H1 (cell line): Measurements from ENCODE around the gene RUVBL1. TPM values are rescaled to one million over a fixed set of nuclear protein-coding genes. Genes with fewer than 3 reads are reported as not detected.

Experiments
- GABPA ChIP-seq: IDR thresholded peaks from 2 replicates; pipeline ENCODE4 v1.6.1; 2011; ENCODE audit warnings: mild to moderate bottlenecking, low read length, moderate library complexity, borderline replicate concordance; ENCODE audit not compliant: insufficient read depth
- JUND ChIP-seq: IDR thresholded peaks from 2 replicates; pipeline ENCODE4 v1.6.1; 2011; ENCODE audit warnings: mild to moderate bottlenecking, improper control_type of control experiment, low read length
- MAFK ChIP-seq: IDR thresholded peaks from 2 replicates; pipeline ENCODE4 v1.6.1; 2012; ENCODE audit warnings: low read depth, mild to moderate bottlenecking, improper control_type of control experiment, low read length
- SIN3A ChIP-seq, 2 experiments: IDR thresholded peaks in 1 of 2; conservative IDR thresholded peaks in 1 of 2; 2 replicates each; pipeline ENCODE4 v1.6.1; 2011 to 2012; ENCODE audit warnings: low read length in 2 of 2, improper control_type of control experiment in 1 of 2, low read depth in 1 of 2, mild to moderate bottlenecking in 1 of 2
- polyA plus RNA-seq, 7 experiments: library from polyadenylated mRNA; depleted of rRNA in 3 of 7; stranded (reverse) in 5 of 7; unstranded in 2 of 7; fragments of >200 nt in 5 of 7; fragments of 200-250 nt in 2 of 7; gene quantifications; 1 replicate in 5 of 7; 2 replicates in 1 of 7; 4 replicates in 1 of 7; pipeline versions ENCODE4 v1.2.1 to v1.2.3, GENCODE V29; 2011 to 2013; ENCODE audit warnings: missing spikeins in 2 of 7, mixed read lengths in 2 of 7
- total RNA-seq: library from RNA; stranded (reverse); fragmentation: NEBNext Ultra II Directional; extraction: Animal tissue kit (Norgen Biotek cat#: 25700); gene quantifications from 2 replicates; pipeline ENCODE4 v1.2.1, GENCODE V29; 2021
- TF ChIP-seq, protein P1 (sequence below): IDR thresholded peaks from 2 replicates; pipeline ENCODE4 v1.6.1; 2012; ENCODE audit warnings: low read length, inconsistent platforms
- TF ChIP-seq, protein P2 (sequence below): IDR thresholded peaks from 2 replicates; pipeline ENCODE4 v1.6.1; 2012; ENCODE audit warnings: inconsistent platforms

Gene RUVBL1
- total and polyA plus RNA-seq, 2 of the 8 experiments (the other 6 are each of a cell fraction or from before 2014, with no cell fraction given) = 112 to 135 TPM

DNA sequence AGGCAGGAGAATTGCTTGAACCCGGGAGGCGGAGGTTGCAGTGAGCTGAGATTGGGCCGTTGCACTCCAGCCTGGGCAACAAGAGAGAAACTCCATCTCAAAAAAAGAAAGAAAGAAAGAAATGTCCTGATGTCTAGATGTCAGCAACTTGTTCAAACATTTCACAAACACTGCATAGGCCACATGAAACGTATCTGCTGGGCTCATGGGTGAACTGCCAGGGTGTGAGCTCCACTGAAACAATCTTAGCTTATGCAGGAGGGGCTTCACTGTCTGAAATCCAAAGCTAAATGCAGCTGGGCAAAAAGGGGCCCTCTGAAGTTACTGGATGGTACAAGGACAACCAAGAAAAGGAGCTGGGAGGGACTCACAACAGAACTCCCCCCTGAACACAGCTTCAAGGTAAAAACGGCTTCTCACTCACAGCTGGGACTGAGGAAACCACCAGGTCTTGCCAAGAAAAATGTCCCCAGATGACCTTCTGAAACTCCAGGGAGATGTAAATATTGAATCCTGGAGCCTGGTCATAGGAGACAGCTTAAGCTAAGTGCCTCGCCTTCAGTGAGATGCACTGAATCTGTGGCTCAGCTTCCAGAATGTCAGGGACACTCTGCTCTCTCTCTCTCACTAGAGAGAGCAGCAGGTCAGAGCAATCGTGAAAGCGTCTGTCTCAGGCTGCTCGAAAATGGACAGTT, 39.5 kb downstream of the RUVBL1 start (continued):
- TF ChIP-seq, protein P1, sequence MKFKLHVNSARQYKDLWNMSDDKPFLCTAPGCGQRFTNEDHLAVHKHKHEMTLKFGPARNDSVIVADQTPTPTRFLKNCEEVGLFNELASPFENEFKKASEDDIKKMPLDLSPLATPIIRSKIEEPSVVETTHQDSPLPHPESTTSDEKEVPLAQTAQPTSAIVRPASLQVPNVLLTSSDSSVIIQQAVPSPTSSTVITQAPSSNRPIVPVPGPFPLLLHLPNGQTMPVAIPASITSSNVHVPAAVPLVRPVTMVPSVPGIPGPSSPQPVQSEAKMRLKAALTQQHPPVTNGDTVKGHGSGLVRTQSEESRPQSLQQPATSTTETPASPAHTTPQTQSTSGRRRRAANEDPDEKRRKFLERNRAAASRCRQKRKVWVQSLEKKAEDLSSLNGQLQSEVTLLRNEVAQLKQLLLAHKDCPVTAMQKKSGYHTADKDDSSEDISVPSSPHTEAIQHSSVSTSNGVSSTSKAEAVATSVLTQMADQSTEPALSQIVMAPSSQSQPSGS = no peak
- TF ChIP-seq, protein P2, sequence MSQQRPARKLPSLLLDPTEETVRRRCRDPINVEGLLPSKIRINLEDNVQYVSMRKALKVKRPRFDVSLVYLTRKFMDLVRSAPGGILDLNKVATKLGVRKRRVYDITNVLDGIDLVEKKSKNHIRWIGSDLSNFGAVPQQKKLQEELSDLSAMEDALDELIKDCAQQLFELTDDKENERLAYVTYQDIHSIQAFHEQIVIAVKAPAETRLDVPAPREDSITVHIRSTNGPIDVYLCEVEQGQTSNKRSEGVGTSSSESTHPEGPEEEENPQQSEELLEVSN = no peak
- TF ChIP-seq MAFK = no peak
- TF ChIP-seq JUND = no peak
- TF ChIP-seq SIN3A (conservative IDR thresholded peaks at IDR 0.05 in 1 of 2, IDR thresholded peaks at IDR 0.05 in 1 of 2; ENCODE audit: low read depth in 1 of 2, low read length in 2 of 2) = no peak
- TF ChIP-seq GABPA = no peak
